ENCODE results near the gene FOXI3. TPM values are rescaled to one million over a fixed set of nuclear protein-coding genes. Genes with fewer than 3 reads are reported as not detected.

FOXI3 gene
- total and polyA plus RNA-seq, 3 experiments from 2014 or later = not detected

DNA sequence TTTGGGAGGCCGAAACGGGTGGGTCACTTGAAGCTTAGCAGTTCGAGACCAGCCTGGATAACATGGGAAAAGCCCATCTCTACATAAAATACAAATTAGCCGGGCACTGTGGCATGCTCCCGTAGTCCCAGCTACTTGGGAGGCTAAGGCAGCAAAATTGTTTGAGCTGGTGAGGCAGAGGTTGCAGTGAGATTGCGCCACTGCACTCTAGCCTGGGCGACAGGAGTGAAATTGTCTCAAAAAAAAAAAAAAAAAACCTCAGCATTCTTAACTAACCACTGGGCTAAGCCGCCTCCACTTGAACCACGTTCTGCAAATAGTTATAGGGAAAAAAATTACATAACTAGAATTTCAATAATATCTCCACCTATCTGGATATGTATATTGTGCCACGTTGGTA is 2.3 kb downstream of the FOXI3 start:
- peaks cover 38% of the 10 kb centered on the region for H3K27me3 ChIP-seq (ENCODE audit: insufficient read depth, low read length, poor library complexity, severe bottlenecking)
- H3K4me3 ChIP-seq (ENCODE audit: low read length) = no peak overlapping the region
- peaks cover 0 to 4% (median 0%) of the 10 kb centered on the region in 3 donors for H3K36me3 Mint-ChIP-seq
- H3K9me3 ChIP-seq (ENCODE audit: low read length) = no peaks in the 10 kb centered on the region
- H3K9me3 Mint-ChIP-seq = peaks cover 0 to 9% (median 4%) of the 10 kb centered on the region in 5 donors
- ChIA-PET CTCF (no interaction called here), POLR2A (no interaction called here)
- peaks cover 58 to 71% of the 10 kb centered on the region in 2 donors for H3K27me3 Mint-ChIP-seq
- no peak overlapping the region for H3K27ac ChIP-seq (ENCODE audit: low read depth, low read length)
- H3K27ac Mint-ChIP-seq = no peak overlapping the region
- DNase-seq = no peak
- no peaks in the 10 kb centered on the region for H3K36me3 ChIP-seq (ENCODE audit: insufficient read depth, low read length)
- no peaks in the 10 kb centered on the region for H3K4me1 ChIP-seq (ENCODE audit: insufficient read depth, low read length)
- H3K4me3 Mint-ChIP-seq = peak overlapping the region in 1 of 7 donors; percentile 60
- peaks cover 8 to 15% (median 9%) of the 10 kb centered on the region in 3 donors for H3K4me1 Mint-ChIP-seq

DNA sequence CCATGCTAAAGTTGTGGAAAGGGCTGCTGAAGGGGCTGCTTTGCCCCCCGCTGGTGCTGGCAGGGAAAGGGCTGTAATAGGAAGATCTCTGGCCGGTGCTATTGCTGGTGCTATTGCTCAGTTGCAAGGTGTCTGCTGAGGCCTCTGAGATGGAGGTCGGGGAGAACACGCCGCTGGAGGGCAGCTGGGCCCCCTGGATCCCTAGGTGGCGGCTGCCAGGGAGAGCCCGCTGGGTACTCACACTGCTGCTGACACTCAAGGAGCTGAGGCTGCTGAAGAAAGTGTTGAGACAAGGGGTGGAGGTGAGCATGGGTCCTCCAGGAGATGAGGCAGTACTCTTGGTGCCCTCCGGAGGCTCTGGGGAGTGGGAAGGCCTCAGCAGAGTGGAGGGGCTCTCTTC is 4.2 kb downstream of the FOXI3 start:
- peaks cover 45 to 68% of the 10 kb centered on the region in 2 donors for H3K27me3 Mint-ChIP-seq
- peaks cover 6 to 15% (median 9%) of the 10 kb centered on the region in 3 donors for H3K4me1 Mint-ChIP-seq
- H3K27ac Mint-ChIP-seq = no peak overlapping the region
- Histone ChIP-seq H3K27me3 (ENCODE audit: insufficient read depth, low read length, poor library complexity, severe bottlenecking) (peaks cover 25% of the 10 kb centered on the region), H3K36me3 (ENCODE audit: insufficient read depth, low read length) (no peaks in the 10 kb centered on the region), H3K4me1 (ENCODE audit: insufficient read depth, low read length) (no peaks in the 10 kb centered on the region), H3K27ac (ENCODE audit: low read depth, low read length) (no peak overlapping the region), H3K9me3 (ENCODE audit: low read length) (no peaks in the 10 kb centered on the region), H3K4me3 (ENCODE audit: low read length) (no peak overlapping the region)
- H3K36me3 Mint-ChIP-seq = peaks cover 0 to 4% (median 0%) of the 10 kb centered on the region in 3 donors
- no peak overlapping the region for H3K4me3 Mint-ChIP-seq
- DNase-seq = no peak
- peaks cover 0 to 3% (median 0%) of the 10 kb centered on the region in 5 donors for H3K9me3 Mint-ChIP-seq
- CTCF ChIA-PET = no interaction called here
- POLR2A ChIA-PET = no interaction called here

DNA sequence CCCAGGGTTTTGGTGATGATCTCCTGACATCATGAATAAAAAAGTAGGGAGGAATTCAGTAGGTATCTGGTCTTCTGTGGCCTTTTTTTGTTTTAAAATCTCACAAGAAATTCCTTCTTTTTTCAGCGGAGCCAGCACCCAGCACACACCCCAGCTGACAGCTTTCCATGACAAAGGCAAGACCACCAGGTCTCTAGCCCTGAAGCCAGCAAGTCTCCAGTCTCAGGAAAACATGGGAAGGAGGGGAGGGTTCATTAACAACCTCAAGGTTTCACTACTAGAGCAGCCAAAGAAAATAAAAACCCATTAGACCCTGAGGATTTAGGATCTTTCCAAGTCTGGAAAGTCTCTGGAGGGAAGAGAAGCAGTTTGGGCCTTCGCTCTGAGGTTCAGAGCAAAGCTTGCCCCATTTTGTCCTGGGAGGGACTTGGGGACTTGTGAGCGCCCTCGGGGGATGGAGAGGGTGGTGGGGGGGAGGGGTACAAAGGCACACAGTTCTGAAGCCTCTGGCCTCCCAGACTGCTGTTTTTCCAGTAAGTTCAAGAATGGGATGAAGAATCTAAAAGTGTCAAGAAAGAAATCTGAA is 9.0 kb downstream of the FOXI3 start:
- DNase-seq = no peak
- Histone ChIP-seq H3K4me3 (ENCODE audit: low read length) (no peak overlapping the region), H3K36me3 (ENCODE audit: insufficient read depth, low read length) (no peaks in the 10 kb centered on the region), H3K4me1 (ENCODE audit: insufficient read depth, low read length) (no peaks in the 10 kb centered on the region), H3K27ac (ENCODE audit: low read depth, low read length) (no peak overlapping the region), H3K9me3 (ENCODE audit: low read length) (no peaks in the 10 kb centered on the region), H3K27me3 (ENCODE audit: insufficient read depth, low read length, poor library complexity, severe bottlenecking) (peaks cover 6% of the 10 kb centered on the region)
- H3K27me3 Mint-ChIP-seq = peaks cover 48 to 67% of the 10 kb centered on the region in 2 donors
- peaks cover 0 to 5% (median 0%) of the 10 kb centered on the region in 3 donors for H3K36me3 Mint-ChIP-seq
- no peaks in the 10 kb centered on the region for H3K4me1 Mint-ChIP-seq
- ChIA-PET POLR2A (no interaction called here), CTCF (no interaction called here)
- no peak overlapping the region for H3K27ac Mint-ChIP-seq
- H3K9me3 Mint-ChIP-seq = no peaks in the 10 kb centered on the region
- no peak overlapping the region for H3K4me3 Mint-ChIP-seq

DNA sequence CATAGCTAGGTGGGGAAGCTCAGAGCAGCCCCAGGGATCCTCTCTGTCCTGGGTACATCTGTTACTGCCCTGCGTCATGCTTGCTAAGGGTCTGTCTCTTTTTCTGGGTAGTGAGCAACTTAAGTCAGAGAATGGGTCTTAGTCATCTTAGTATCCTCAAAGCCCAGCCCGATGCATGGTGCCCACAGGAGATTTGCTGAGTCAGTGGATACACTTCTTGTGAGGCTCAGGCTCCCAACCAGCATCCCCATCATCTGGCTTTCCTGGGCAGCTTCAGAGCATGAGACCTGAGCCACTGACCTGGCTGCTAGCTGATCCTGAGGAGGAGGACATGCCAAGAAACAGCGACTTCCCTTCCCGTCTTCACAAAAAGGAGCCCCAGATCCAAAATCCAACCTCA is 10.0 kb downstream of the FOXI3 start:
- DNase-seq = no peak
- Histone ChIP-seq H3K27ac (ENCODE audit: low read depth, low read length) (no peak overlapping the region), H3K9me3 (ENCODE audit: low read length) (no peaks in the 10 kb centered on the region), H3K27me3 (ENCODE audit: insufficient read depth, low read length, poor library complexity, severe bottlenecking) (peaks cover 6% of the 10 kb centered on the region), H3K36me3 (ENCODE audit: insufficient read depth, low read length) (no peaks in the 10 kb centered on the region), H3K4me3 (ENCODE audit: low read length) (no peak overlapping the region), H3K4me1 (ENCODE audit: insufficient read depth, low read length) (no peaks in the 10 kb centered on the region)
- Mint-ChIP-seq H3K36me3 (peaks cover 0 to 5% (median 0%) of the 10 kb centered on the region in 3 donors), H3K27ac (no peak overlapping the region), H3K9me3 (no peaks in the 10 kb centered on the region), H3K4me1 (no peaks in the 10 kb centered on the region), H3K27me3 (peaks cover 43 to 58% of the 10 kb centered on the region in 2 donors), H3K4me3 (no peak overlapping the region)
- ChIA-PET CTCF (no interaction called here), POLR2A (no interaction called here)

DNA sequence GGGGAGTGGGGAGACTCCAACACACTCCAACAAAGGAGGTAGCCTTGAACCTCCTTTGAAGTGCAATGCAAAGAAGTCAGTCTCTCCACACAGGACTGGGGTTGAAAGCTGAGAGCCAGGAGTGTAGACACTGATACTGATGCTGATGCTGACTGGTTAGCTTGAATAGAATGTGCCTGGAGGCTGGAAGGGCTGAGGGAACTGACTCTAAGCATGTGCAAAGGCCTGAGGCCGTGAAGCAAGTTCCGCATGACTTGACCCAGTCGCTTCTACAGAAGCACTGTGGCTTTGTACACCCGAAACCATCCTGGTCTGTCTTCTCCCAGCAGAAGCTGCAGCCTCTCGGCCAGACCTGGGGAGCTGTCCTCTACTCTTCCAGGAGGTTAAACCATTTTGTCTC is 10.4 kb downstream of the FOXI3 start:
- H3K27ac Mint-ChIP-seq = no peak overlapping the region
- Histone ChIP-seq H3K9me3 (ENCODE audit: low read length) (no peaks in the 10 kb centered on the region), H3K27me3 (ENCODE audit: insufficient read depth, low read length, poor library complexity, severe bottlenecking) (peaks cover 6% of the 10 kb centered on the region), H3K36me3 (ENCODE audit: insufficient read depth, low read length) (no peaks in the 10 kb centered on the region), H3K27ac (ENCODE audit: low read depth, low read length) (no peak overlapping the region), H3K4me1 (ENCODE audit: insufficient read depth, low read length) (no peaks in the 10 kb centered on the region), H3K4me3 (ENCODE audit: low read length) (no peak overlapping the region)
- no peaks in the 10 kb centered on the region for H3K4me1 Mint-ChIP-seq
- H3K9me3 Mint-ChIP-seq = no peaks in the 10 kb centered on the region
- ChIA-PET CTCF (no interaction called here), POLR2A (no interaction called here)
- peaks cover 40 to 56% of the 10 kb centered on the region in 2 donors for H3K27me3 Mint-ChIP-seq
- DNase-seq = no peak
- H3K4me3 Mint-ChIP-seq = no peak overlapping the region
- H3K36me3 Mint-ChIP-seq = peaks cover 0 to 5% (median 0%) of the 10 kb centered on the region in 3 donors

DNA sequence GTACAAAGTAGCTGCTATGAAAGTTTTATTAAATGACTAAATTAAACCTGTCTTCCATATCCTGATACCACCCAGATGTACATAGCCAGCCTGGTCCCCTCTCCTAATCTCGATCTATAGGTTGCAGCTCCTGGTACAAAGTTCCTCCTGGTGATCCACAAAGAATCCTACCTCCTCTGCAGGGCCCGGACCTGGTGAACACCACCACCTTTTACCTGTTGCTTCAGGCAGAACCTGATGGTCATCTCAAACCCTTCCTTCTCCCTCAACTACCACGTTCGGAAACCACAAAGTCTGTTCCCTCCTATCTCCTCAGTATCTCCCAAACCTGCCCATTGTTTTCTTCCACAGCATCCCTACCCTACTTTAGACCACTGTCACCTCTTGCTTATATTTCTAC is 15.5 kb downstream of the FOXI3 start:
- POLR2A ChIA-PET = no interaction called here
- H3K27me3 ChIP-seq (ENCODE audit: insufficient read depth, low read length, poor library complexity, severe bottlenecking) = no peaks in the 10 kb centered on the region
- H3K4me3 Mint-ChIP-seq = no peak overlapping the region
- H3K36me3 ChIP-seq (ENCODE audit: insufficient read depth, low read length) = no peaks in the 10 kb centered on the region
- H3K4me1 Mint-ChIP-seq = no peaks in the 10 kb centered on the region
- H3K9me3 ChIP-seq (ENCODE audit: low read length) = no peaks in the 10 kb centered on the region
- H3K36me3 Mint-ChIP-seq = peaks cover 0 to 5% (median 0%) of the 10 kb centered on the region in 3 donors
- no peak overlapping the region for H3K27ac ChIP-seq (ENCODE audit: low read depth, low read length)
- no peak overlapping the region for H3K27ac Mint-ChIP-seq
- peaks cover 0 to 3% (median 2%) of the 10 kb centered on the region in 5 donors for H3K9me3 Mint-ChIP-seq
- DNase-seq = no peak
- peaks cover 32 to 45% of the 10 kb centered on the region in 2 donors for H3K27me3 Mint-ChIP-seq
- no peak overlapping the region for H3K4me3 ChIP-seq (ENCODE audit: low read length)
- CTCF ChIA-PET = no interaction called here
- H3K4me1 ChIP-seq (ENCODE audit: insufficient read depth, low read length) = no peaks in the 10 kb centered on the region

DNA sequence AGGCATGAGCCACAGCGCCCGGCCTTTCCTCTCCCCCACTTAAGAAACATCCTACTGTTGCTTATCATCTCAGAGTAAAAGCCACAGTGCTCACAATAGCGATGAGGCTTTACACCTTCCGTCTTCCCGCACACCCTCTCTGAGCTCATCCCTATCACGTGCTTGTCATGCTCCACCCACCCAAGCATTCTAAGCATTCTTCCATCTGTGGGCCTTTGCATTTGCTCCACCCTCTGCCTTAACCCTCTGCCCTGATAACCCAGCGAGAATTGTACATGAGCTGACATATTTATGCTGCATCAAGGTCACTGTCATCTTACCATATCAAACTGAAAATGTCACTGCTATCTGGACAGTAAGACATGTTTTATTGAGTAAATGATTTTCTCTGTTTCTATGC is 22.6 kb downstream of the FOXI3 start:
- Mint-ChIP-seq H3K27me3 (peaks cover 0 to 2% of the 10 kb centered on the region in 2 donors), H3K27ac (no peak overlapping the region), H3K4me3 (no peak overlapping the region), H3K9me3 (peaks cover 0 to 2% (median 0%) of the 10 kb centered on the region in 5 donors), H3K36me3 (no peaks in the 10 kb centered on the region), H3K4me1 (no peaks in the 10 kb centered on the region)
- no peak for DNase-seq
- Histone ChIP-seq H3K27ac (ENCODE audit: low read depth, low read length) (no peak overlapping the region), H3K9me3 (ENCODE audit: low read length) (no peaks in the 10 kb centered on the region), H3K4me3 (ENCODE audit: low read length) (no peak overlapping the region), H3K27me3 (ENCODE audit: insufficient read depth, low read length, poor library complexity, severe bottlenecking) (no peaks in the 10 kb centered on the region), H3K36me3 (ENCODE audit: insufficient read depth, low read length) (no peaks in the 10 kb centered on the region), H3K4me1 (ENCODE audit: insufficient read depth, low read length) (no peaks in the 10 kb centered on the region)
- POLR2A ChIA-PET = no interaction called here
- CTCF ChIA-PET = no interaction called here

DNA sequence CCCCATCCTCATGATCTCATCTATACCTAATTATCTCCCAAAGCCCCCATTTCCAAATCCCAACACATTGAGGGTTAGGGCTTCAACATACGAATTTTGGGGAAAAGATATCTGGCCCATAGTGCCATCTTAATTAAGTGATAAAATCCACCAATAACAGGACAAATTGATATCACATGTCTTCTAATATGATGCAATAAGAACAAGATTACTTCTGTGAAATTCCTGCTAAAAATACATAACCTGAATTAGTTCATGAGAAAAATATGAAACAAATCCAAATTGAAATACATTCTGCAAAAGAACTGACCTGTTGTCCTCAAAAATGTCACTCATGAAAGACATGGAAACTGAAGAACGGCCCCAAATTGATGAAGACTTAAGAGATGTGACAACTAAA is 28.8 kb downstream of the FOXI3 start:
- peaks cover 8 to 13% of the 10 kb centered on the region in 2 donors for H3K27me3 Mint-ChIP-seq
- no peak overlapping the region for H3K27ac ChIP-seq (ENCODE audit: low read depth, low read length)
- H3K4me3 ChIP-seq (ENCODE audit: low read length) = no peak overlapping the region
- ChIA-PET CTCF (no interaction called here), POLR2A (no interaction called here)
- no peak for DNase-seq
- no peak overlapping the region for H3K4me3 Mint-ChIP-seq
- H3K27me3 ChIP-seq (ENCODE audit: insufficient read depth, low read length, poor library complexity, severe bottlenecking) = no peaks in the 10 kb centered on the region
- H3K9me3 ChIP-seq (ENCODE audit: low read length) = no peaks in the 10 kb centered on the region
- no peaks in the 10 kb centered on the region for H3K4me1 Mint-ChIP-seq
- H3K9me3 Mint-ChIP-seq = no peaks in the 10 kb centered on the region
- H3K4me1 ChIP-seq (ENCODE audit: insufficient read depth, low read length) = no peaks in the 10 kb centered on the region
- no peaks in the 10 kb centered on the region for H3K36me3 ChIP-seq (ENCODE audit: insufficient read depth, low read length)
- H3K36me3 Mint-ChIP-seq = no peaks in the 10 kb centered on the region
- no peak overlapping the region for H3K27ac Mint-ChIP-seq

Data from CD8-positive, alpha-beta memory T cell (primary cell).